HG02588 (cell line): Measurements from ENCODE around the gene SMIM35.

Source experiments
- ATAC-seq: cut with Tn5 transposase; IDR thresholded peaks from one replicate; pipeline ENCODE4 v1.9.1; 2021; ENCODE audit warnings: mild to moderate bottlenecking, moderate library complexity; ENCODE audit not compliant: unreplicated experiment

The SMIM35 gene

GRCh38 chr11:118046051-118046963 is 40.5 kb downstream of the SMIM35 start:
- peak; percentile 53 for ATAC-seq

GRCh38 chr11:118045191-118045590 is 41.6 kb downstream of the SMIM35 start:
- ATAC-seq: no peak

DNA sequence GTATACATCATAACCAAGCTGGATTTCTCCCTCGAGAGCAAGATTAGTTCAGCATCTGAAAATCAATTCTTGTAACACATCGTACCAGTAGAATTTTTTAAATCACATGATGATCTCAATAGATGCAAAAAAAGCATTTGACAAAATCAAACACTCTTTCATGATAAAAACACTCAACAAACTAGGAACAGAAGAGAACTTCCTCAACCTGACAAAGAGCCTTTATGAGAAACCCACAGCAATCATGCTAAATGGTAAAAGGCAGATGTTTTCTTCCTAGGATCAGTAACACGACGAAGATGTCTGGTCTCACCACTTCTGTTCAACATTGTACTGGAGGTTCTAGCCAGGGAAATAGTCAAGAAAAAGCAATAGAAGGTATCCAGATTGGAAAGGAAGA is 44.0 kb downstream of the SMIM35 start:
- ATAC-seq: no peak

GRCh38 chr11:118042141-118042540 is 44.6 kb downstream of the SMIM35 start:
- no peak for ATAC-seq

GRCh38 chr11:118033443-118033842 is 53.3 kb downstream of the SMIM35 start:
- ATAC-seq: no peak

- ATAC-seq: no peak
Observed at GRCh38 chr11:118028626-118029025, 58.1 kb downstream of the SMIM35 start.

DNA sequence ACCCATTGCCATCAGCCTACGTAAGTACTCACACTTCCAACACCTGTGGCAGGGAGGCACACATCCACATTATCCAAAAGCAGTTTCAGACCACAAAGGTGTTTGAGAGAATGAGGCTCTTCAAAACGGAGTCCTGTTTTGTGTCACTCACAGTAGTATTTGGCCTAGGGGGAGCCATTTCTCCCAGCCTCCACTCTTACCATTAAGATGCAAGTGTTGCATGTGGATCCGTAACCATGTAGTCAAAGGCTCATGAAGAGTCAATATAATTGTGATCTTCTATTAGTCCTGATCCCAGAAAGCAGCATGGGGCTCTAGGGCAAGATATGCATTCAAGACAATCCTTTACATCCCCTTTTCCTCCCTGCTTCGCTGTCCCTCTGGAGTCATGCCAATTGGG is 59.1 kb downstream of the SMIM35 start:
- no peak for ATAC-seq

- ATAC-seq: no peak
Observed at GRCh38 chr11:118021146-118021545, 65.6 kb downstream of the SMIM35 start.

DNA sequence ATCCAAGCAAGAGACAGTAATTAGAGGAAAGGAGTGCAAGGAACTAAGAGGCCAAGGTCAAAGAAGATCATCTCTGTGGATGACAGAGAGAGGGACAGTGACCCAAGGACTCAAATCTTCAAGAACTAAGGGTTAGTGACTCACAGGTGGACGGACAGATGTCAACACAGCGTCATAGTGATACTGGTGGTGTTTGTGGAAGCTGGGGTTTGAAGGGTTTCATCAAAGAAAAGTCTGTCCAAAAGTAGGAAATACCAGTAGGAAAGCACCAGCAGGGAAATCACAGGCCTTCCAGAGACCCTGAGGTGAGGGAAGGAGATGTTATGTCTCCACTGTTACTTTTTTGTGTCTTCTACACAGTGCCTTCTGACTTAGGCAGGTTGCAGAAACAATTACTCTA is 68.4 kb downstream of the SMIM35 start:
- no peak for ATAC-seq

DNA sequence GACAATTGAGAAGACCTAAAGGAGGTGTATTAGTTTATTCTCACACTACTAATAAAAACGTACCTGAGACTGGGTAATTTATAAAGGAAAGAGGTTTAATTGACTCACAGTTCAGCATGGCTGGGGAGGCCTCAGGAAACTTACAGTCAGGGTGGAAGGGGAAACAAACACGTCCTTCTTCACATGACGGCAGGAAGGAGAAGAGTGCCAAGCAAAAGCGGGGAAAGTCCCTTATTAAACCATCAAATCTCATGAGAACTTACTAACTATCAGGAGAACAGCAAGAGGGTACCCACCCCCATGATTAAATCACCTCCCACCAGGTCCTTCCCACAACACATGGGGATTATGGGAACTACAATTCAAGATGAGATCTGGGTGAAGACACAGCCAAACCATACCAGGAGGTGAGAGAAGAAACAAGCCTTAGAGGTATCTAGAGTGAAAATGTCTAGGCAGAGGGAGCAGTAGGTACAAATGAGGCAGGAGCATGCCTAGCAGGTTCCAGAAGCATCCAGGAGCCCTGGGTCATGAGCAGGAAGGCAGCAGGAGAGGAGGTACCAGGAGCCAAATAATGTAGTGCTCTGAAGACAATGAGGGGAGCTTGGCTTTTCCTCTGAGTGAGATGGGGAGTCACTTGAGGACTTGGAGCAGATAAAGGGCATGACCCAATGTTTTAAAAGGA is 69.0 kb downstream of the SMIM35 start:
- ATAC-seq: no peak

DNA sequence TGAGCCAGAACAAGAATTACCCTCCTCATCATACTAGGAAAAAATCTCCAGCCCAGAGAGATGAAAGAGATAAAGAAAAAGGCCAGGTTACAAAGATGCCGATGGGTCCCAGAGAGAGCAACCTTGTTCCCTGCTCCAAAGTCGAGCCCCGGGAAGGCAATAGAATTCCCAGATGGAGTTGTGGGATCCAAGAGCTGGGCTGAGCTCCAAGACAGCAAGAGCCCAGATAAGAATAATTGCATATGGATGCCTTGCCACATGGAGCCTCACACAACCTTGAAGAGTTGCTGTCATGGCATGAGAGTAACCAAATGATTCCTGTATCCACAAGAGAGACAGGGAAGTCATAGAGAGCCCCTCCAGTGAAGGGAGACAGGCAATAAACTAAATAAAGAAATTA is 69.7 kb downstream of the SMIM35 start:
- ATAC-seq: no peak

GRCh38 chr11:118016104-118016503 is 70.7 kb downstream of the SMIM35 start:
- ATAC-seq: no peak

- ATAC-seq: no peak
Observed at GRCh38 chr11:118015385-118015841, 71.3 kb downstream of the SMIM35 start.

DNA sequence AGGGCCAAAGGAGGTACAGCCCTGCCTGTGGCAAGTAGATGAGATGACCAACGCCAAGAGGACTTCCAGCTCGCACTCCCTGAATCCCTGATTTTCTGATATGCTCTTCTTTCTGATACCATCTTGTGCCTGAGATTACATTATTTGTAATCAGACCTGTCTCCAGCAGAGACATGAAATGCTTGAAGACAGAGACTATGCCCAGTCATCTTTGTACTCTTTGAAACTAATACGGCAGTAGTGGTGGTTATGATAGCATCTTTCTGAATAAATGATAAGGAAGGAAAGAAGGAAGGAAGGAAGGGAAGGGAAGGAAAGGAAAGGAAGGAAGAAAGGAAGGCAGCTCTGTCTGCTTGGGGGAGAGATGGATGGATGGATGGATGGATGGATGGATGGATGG is 72.7 kb downstream of the SMIM35 start:
- ATAC-seq: no peak

- ATAC-seq: no peak
Observed at GRCh38 chr11:118012083-118012669, 74.6 kb downstream of the SMIM35 start.

DNA sequence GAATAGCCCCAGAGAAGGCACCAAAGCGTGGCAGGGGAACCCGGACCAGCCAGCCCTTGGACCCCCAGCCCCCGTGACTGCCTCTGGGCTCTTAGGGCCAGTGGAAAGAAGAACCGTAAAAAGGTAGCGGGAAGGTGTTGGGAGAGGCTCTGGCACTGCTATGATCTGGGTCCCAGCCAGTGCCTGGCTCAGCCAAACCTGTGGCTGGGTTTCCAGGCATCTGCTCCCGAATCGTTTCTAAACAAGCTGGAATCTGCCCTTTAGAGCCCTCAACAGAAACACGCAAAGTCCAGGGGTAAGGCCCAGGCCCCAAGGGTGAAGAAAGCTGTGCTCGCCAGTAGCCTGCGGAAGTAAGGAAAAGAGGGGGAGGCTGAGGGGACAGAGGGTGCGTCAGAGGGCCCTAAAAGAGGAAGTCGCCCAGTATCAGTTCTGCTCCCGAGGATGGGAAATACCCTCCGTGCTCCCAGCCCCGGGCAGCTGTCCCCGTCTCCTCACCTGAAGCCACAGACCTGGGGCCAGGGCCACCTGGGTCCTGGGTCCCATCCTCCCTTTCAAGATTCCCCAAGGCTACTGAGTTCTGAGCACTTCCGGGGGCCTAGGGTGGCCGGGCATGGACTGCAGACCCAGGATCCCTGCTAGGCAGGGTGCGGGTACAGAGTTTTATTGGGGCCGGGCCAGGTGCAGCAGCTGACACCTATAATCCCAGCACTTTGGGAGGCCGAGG is 75.9 kb downstream of the SMIM35 start:
- peak; percentile 77 for ATAC-seq

DNA sequence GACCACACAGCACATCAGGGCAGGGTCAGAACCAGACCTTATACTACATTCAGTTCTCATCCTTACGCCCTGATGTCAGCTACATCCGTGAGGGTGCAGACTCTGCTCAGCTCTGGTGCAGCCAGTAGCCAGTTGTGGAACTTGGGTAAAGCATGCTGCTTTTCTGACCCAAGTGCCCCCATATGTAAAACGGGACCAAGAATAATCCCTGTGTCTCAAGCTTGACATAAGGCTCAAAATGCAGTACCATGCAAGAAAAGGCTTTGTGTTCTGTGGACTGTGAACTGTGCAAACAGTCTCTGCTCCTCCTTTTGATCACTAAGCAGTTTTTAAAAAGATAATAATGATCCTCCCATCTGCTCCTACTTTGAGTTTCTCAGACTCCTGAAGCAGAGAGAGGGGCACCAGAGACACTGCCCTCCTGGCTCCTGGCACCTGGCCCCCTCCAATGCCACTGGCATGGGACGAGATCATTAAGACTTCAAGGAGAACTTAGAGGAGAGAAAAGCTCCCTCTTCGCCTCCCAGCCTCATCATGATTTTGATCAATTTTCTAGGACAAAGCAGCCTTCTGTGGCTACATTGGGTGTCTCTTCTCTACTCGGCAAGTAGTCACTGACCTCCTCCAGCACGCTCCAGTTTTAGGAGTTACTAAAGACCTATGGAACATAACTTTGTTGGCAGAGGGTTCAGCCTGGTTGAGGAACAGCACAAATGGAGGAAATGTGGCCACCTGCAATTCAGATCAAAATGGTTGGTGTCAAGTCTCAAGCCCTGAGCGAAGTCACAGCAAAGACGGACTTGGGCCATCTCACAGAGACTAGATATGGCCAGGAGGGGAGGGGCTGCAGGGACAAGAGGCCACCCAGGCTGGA is 76.7 kb downstream of the SMIM35 start:
- ATAC-seq: no peak

GRCh38 chr11:118008271-118008911 is 78.4 kb downstream of the SMIM35 start:
- ATAC-seq: no peak

- ATAC-seq: peak; percentile 37
Observed at GRCh38 chr11:118007563-118008270, 79.0 kb downstream of the SMIM35 start.
